NCI-H524 treated with DMSO at 0.1 percent for 48 hours (cell line): ENCODE results near the gene THAP4.
A peak's percentile ranks its signal among the peaks of the same experiment; 100 is the strongest.

Source experiments
- DNase-seq: peaks from one replicate; lab custom pipeline; 2025; lab: John Stamatoyannopoulos, UW

Gene THAP4

GRCh38 chr2:241637018-241637794 is at the start of gene THAP4, which contains the start of gene ATG4B:
THAP4 (minus strand) TSS chr2:241637158; CDS start chr2:241637017, 141 bp downstream.
ATG4B (plus strand) TSS chr2:241637693; CDS start chr2:241637715, 22 bp downstream.
- peak; percentile 10 for DNase-seq

- no peak for DNase-seq
Measured at GRCh38 chr2:241686324-241686649, 49.3 kb upstream of the THAP4 start.

- DNase-seq: no peak
Measured at GRCh38 chr2:241680827-241681599, 44.1 kb upstream of the THAP4 start.

- DNase-seq: no peak
Measured at GRCh38 chr2:241680044-241680443, 43.1 kb upstream of the THAP4 start.

GRCh38 chr2:241678784-241679540 is 42.0 kb upstream of the THAP4 start:
- no peak for DNase-seq

- DNase-seq: no peak
Measured at GRCh38 chr2:241678307-241678706, 41.3 kb upstream of the THAP4 start.

- DNase-seq: no peak
Measured at GRCh38 chr2:241677392-241677791, 40.4 kb upstream of the THAP4 start.

GRCh38 chr2:241676665-241677064 is 39.7 kb upstream of the THAP4 start:
- DNase-seq: no peak

GRCh38 chr2:241675885-241676284 is 38.9 kb upstream of the THAP4 start:
- DNase-seq: no peak

- DNase-seq: no peak
Measured at GRCh38 chr2:241673797-241674725, 37.1 kb upstream of the THAP4 start.

- no peak for DNase-seq
Measured at GRCh38 chr2:241673189-241673663, 36.3 kb upstream of the THAP4 start.

GRCh38 chr2:241672243-241673188 is 35.6 kb upstream of the THAP4 start:
- no peak for DNase-seq

- no peak for DNase-seq
Measured at GRCh38 chr2:241671457-241672240, 34.7 kb upstream of the THAP4 start.

GRCh38 chr2:241670333-241671110 is 33.6 kb upstream of the THAP4 start:
- no peak for DNase-seq

- no peak for DNase-seq
Measured at GRCh38 chr2:241668839-241669238, 31.9 kb upstream of the THAP4 start.

GRCh38 chr2:241668354-241668753 is 31.4 kb upstream of the THAP4 start:
- DNase-seq: no peak

- no peak for DNase-seq
Measured at GRCh38 chr2:241666627-241667400, 29.9 kb upstream of the THAP4 start.
